Measurements from ENCODE around the gene ADGRF5.

DNA sequence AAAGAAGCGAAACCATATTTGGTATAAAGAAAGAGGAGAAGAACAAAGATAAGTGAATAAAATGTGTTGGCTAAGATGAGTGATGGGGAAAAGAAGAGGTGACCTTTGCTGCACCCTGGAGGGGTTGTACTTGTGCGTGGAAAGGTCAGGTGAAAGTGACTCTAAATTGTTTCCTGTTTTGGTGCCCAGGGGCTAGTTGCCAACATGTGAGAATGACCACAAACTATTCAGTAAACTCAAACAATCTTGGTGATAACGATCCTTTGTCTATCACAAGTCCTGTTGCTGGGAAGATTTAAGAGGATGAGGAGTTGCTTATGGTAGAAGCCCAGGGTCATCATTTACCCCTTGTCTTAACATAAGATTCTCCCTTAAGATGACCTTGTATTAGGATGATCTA lies 57.9 kb downstream of the ADGRF5 start:
- TF ChIP-seq, protein P1, sequence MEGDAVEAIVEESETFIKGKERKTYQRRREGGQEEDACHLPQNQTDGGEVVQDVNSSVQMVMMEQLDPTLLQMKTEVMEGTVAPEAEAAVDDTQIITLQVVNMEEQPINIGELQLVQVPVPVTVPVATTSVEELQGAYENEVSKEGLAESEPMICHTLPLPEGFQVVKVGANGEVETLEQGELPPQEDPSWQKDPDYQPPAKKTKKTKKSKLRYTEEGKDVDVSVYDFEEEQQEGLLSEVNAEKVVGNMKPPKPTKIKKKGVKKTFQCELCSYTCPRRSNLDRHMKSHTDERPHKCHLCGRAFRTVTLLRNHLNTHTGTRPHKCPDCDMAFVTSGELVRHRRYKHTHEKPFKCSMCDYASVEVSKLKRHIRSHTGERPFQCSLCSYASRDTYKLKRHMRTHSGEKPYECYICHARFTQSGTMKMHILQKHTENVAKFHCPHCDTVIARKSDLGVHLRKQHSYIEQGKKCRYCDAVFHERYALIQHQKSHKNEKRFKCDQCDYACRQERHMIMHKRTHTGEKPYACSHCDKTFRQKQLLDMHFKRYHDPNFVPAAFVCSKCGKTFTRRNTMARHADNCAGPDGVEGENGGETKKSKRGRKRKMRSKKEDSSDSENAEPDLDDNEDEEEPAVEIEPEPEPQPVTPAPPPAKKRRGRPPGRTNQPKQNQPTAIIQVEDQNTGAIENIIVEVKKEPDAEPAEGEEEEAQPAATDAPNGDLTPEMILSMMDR (IDR thresholded peaks at IDR 0.05), result no peak
- TF ChIP-seq EP300 (IDR thresholded peaks at IDR 0.05) (no peak), POLR2AphosphoS5 (IDR thresholded peaks at IDR 0.05) (no peak), POLR2A (IDR thresholded peaks at IDR 0.05; ENCODE audit: low read depth) (no peak)
